Astrocyte (in vitro differentiated cells and primary cell): ENCODE results near the gene NXPE4.

Experiments used
- CTCF ChIP-seq: IDR thresholded peaks from 2 replicates; pipeline ENCODE4 v1.5.1; 2011; ENCODE audit warnings: low read depth, mild to moderate bottlenecking, inconsistent platforms, low read length, moderate library complexity; ENCODE audit not compliant: insufficient read depth
- EZH2 ChIP-seq: IDR thresholded peaks from 2 replicates; pipeline ENCODE4 v1.6.1; 2012; ENCODE audit warnings: mild to moderate bottlenecking, low read length, inconsistent platforms; ENCODE audit not compliant: insufficient read depth

DNA sequence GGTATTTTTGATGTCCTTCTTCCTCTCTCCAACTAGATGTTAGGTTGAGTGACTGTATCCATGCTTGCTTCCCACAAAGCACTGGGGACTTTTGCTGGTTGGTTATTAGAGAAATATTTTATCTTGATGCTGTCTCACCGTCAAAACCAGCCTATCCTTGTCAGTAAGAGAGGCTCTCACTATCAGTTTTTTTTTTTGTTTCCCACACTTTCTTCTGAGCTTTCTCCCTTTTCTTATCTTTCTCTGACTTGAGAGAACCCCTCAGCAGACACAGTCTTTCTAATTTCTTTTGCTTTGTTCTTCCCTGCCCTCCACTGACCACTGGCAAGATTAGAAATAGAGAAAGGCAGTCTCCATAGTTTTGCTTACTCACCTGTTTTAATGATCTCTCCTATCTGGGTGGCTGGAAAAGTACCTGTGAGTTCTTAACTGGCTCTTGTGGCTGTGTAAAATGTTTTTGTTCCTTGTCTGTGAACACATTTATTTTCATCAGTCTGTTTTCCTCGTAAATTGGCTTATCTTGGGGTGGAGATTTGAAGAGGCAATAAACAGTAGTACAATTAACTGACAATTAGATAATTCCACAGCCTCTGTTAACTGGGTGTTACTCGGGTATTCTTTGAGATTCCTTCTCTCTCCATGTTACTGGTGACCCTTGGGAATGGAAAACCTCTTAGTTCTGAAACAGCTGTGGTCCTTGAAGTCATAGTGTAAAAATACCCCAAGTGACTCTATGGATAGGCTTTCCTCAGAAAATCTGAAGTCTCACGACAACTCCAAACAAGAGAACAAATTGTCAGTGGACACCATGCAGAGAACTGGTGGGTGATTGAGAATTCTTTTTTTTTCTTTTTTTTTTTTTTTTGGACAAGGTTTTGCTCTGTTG lies 35.9 kb downstream of the NXPE4 start, which contains the start of gene NXPE1:
- TF ChIP-seq CTCF = no peak
- TF ChIP-seq EZH2 = no peak
